Umbilical cord (tissue), 2 donors: ENCODE results near the gene GNL1. TPM values are rescaled to one million over a fixed set of nuclear protein-coding genes. Genes with fewer than 3 reads are reported as not detected.

Source experiments
- DNase-seq: peaks from one replicate; pipeline ENCODE4 v3.0.0-alpha.2; 2015; ENCODE audit warnings: low spot score
- total RNA-seq: library from RNA; depleted of rRNA; stranded (reverse); fragments of >200 nt; gene quantifications from one replicate; pipeline ENCODE4 v1.2.3, GENCODE V29; 2014; ENCODE audit warnings: low replicate concordance; ENCODE audit not compliant: insufficient read depth

Gene GNL1
- total RNA-seq, 1 donor from 2014 or later = 25.3 TPM

- no peak for DNase-seq
Observed at GRCh38 chr6:30570263-30570662, 14.0 kb upstream of the GNL1 start.

- DNase-seq = no peak
Observed at GRCh38 chr6:30568245-30568644, 12.0 kb upstream of the GNL1 start.

- no peak for DNase-seq
Observed at GRCh38 chr6:30565772-30566171, 9.5 kb upstream of the GNL1 start.

- no peak for DNase-seq
Observed at GRCh38 chr6:30564114-30564513, 7.8 kb upstream of the GNL1 start.

- no peak for DNase-seq
Observed at GRCh38 chr6:30562470-30563425, 6.5 kb upstream of the GNL1 start.

GRCh38 chr6:30560930-30561329 is 4.6 kb upstream of the GNL1 start:
- DNase-seq = no peak

- no peak for DNase-seq
Observed at GRCh38 chr6:30557683-30557981, 1.3 kb upstream of the GNL1 start.

GRCh38 chr6:30556906-30557682 is 805 bp upstream of the GNL1 start, which contains the start of gene PRR3:
PRR3 (plus strand) TSS chr6:30557295; CDS start chr6:30557345, 50 bp downstream.
- DNase-seq = peak; percentile 96

GRCh38 chr6:30555816-30556065 is 548 bp downstream of the GNL1 start:
- DNase-seq = peak; percentile 75

- DNase-seq = no peak
Observed at GRCh38 chr6:30554962-30555815, 1.1 kb downstream of the GNL1 start.

- DNase-seq = no peak
Observed at GRCh38 chr6:30554404-30554803, 1.9 kb downstream of the GNL1 start.

- no peak for DNase-seq
Observed at GRCh38 chr6:30548375-30548774, 7.9 kb downstream of the GNL1 start.

- DNase-seq = no peak
Observed at GRCh38 chr6:30547454-30547853, 8.8 kb downstream of the GNL1 start.

GRCh38 chr6:30544666-30545272 is 11.5 kb downstream of the GNL1 start:
- peak; percentile 73 for DNase-seq

GRCh38 chr6:30543821-30544220 is 12.5 kb downstream of the GNL1 start:
- DNase-seq = no peak

GRCh38 chr6:30542915-30543314 is 13.4 kb downstream of the GNL1 start:
- DNase-seq = no peak

- DNase-seq = no peak
Observed at GRCh38 chr6:30542404-30542725, 13.9 kb downstream of the GNL1 start.

- peak; percentile 86 for DNase-seq
Observed at GRCh38 chr6:30541515-30542403, 14.5 kb downstream of the GNL1 start.

- DNase-seq = no peak
Observed at GRCh38 chr6:30537931-30538330, 18.4 kb downstream of the GNL1 start.

GRCh38 chr6:30533460-30534294 is 22.6 kb downstream of the GNL1 start:
- no peak for DNase-seq
